GM18519 (cell line): ENCODE measurements around the gene CGREF1.
A peak's percentile ranks its signal among the peaks of the same experiment; 100 is the strongest.
"Not testable (repeated sequence)": the region's sequence is repeated elsewhere in the genome, so short reads cannot be mapped to it uniquely, and the experiment has no call there.

ENCODE experiments used
- ATAC-seq: cut with Tn5 transposase; IDR thresholded peaks from one replicate; pipeline ENCODE4 v1.9.1; 2021; ENCODE audit warnings: mild to moderate bottlenecking, moderate library complexity; ENCODE audit not compliant: unreplicated experiment, low FRiP score

The CGREF1 gene

GRCh38 chr2:27077231-27077630 lies 41.7 kb downstream of the CGREF1 start:
- ATAC-seq: no peak

DNA sequence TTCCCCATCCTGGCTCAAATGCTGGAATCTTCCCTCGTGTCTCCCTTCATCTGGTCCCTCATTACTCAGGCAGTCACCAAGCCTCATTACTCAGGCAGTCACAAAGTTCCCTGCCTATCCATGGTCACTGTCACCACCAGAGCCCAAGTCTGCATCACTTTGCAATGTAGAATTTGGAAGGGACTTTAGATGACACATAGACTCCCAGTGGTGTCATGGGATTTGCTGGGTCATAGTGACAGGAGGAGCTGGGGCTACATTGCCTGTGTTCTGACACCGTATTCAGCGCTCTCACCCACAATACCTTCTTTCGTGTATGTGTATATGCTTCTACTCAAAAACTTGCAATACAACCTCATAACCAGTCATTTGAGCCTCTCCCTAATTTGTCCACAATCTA lies 42.6 kb downstream of the CGREF1 start:
- ATAC-seq: no peak

DNA sequence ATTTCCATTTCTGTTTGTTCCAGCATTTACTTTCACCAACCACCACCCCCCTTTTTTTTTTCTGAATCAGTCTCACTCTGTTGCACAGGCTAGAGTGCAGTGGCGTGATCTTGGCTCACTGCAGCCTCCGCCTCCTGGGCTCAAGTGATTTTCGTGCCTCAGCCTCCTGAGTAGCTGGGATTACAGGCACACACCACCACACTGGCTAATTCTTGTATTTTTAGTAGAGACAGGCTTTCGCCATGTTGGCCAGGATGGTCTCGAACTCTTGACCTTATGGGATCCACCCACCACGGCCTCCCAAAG lies 43.4 kb downstream of the CGREF1 start:
- ATAC-seq: not testable (repeated sequence)

- no peak for ATAC-seq
Measured at GRCh38 chr2:27074738-27075565, 44.0 kb downstream of the CGREF1 start.

DNA sequence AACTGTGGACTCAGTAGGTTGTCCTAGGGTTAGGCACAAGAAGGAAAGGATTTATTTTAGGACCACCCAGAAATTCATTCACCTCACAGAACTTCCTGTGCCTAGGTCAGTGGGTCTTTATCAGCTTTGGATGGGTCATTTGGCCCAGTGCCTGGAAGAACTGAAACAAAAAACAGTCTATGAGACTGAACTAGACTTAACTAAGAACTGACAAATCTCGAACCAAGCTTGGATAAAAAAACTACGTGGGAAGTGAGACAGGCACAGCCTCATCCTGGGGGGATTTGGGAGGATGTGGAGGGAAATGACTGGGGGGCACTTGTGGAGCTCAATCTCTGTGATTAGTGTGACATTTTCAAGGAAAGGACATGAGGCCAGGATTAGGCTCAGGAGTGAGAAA lies 45.1 kb downstream of the CGREF1 start:
- no peak for ATAC-seq

GRCh38 chr2:27072920-27073319 lies 46.0 kb downstream of the CGREF1 start:
- no peak for ATAC-seq

DNA sequence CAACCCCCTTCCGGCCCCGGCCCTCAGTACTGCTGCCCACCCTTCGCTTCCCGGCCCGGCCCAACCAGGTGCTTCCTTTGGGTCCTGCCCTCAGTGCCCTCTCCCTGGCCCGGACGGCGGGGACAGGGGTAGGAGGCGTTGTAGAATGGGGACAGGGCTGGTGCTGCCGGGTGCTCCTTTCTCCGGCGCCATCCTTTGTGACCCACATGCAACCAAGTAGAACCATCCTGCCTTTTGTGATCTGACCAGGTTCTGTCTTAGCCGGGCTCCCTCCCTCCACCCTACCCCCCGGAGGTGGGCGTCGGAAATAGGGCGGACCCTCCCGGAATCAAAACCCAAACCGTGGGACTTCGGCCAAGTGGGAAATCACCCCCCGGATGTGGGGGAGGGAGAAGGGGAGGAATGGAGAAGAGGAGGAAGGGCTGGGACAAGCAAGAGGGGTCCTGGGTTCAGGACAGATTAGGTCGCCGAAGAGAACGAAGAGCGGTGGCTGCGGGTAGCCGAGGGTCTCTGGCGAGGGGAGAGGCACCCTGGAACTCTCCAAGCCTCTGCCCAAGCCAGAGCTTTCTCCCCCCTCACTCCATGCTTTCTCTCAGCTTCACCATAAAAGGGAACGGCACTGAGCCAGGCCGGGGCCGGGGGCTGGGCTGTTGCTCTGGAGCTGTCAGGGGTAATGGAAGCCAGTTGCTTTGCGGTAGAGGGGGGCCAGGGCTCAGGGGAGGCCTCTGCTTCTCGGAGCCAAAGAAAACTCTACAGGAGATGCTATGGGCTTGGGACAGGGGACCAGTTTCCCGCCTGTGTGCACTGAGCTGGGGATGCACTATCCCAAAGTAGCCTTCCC lies 46.7 kb downstream of the CGREF1 start:
- ATAC-seq: no peak

DNA sequence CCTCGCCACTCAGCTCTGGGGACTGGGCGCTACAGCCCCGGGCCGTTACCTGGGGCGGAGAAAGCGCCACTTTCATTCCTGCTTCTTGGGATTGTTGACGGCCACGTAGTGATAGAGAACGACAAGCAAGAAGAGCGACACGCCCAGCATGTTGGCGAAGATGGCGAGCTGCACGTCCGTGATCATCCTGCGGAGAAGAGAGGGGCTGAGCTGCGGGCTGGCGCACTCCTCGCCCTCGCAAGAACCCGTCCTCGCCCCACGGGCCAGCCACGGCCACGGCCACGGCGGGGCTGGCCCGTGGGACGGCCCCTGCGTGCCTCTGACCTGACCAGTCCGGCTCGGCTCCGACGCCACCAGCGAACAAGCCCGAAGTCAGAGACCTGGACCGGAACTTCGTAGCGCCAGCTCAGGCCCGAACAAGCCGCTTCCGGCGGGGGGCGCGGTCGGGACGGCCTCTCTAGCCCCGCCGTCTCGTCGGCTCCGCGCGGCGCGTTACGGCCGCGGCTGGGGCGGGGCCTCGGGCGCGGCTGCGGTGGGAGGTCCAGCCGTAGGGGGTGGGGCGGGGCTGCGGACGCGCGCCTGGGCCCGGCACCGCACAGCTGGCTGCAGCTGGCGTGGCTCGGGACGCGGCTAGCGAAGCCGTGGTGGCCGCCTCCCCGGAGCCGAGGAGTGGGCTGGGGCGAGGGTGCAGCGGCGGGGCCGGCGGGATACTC lies 47.5 kb downstream of the CGREF1 start, which contains the start of gene OST4:
OST4 (minus strand) TSS at position 378 of the 713 bp plus-strand sequence.
- ATAC-seq: peak; percentile 70

- ATAC-seq: no peak
Measured at GRCh38 chr2:27070653-27071276, 48.2 kb downstream of the CGREF1 start.

- ATAC-seq: no peak
Measured at GRCh38 chr2:27069961-27070618, 48.8 kb downstream of the CGREF1 start.

GRCh38 chr2:27069436-27069835 lies 49.5 kb downstream of the CGREF1 start:
- ATAC-seq: no peak

- no peak for ATAC-seq
Measured at GRCh38 chr2:27067385-27067784, 51.5 kb downstream of the CGREF1 start.

- no peak for ATAC-seq
Measured at GRCh38 chr2:27065128-27065527, 53.8 kb downstream of the CGREF1 start.

DNA sequence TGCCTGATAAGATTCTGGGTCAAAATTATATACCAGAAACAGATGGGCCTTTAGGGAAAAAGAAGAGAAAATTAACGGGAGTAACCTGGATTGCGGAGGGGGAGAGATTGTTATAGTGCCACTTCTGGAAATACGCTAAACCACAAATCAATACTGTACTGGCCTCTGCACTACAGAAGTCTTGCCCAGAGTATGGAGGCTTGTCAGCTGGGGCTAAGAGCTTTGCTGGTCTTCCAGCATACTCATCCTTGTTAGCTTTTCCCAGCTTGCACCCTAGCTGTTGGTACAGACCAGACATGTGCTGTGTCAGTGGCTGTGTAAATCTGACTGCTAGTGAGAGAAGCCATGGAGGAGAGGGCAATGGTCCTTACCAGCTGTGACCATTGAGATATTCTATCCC lies 58.6 kb downstream of the CGREF1 start:
- no peak for ATAC-seq

DNA sequence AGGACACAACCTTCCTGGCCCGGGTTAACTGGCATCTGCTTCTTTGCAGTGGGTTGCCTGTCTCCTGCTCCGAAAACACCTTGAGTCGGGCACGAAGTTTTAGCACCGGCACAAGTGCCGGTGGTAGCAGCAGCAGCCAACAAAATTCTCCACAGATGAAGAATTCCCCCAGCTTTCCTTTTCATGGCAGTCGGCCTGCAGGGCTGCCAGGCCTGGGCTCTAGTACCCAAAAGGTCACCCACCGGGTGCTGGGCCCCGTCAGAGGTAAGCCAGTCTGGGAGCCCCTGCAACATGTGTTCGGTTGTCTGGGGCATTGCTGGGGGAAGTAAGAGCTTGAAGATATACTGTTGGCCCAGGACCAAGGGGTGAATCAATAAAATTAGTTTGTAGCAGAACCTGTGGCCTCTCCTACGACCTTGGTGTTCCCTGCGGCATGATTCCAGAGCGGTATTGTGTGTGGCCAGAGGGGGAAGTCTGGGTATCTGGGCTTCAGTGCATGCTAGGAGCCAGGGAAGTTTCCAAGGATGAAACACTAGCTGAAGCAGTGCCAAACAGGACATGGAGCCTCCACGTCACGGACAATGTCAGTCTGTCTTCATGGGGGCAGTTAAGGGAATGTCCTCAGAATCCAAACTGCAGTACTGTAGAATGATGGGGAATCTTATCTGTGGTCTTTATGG lies 59.6 kb downstream of the CGREF1 start:
- no peak for ATAC-seq

DNA sequence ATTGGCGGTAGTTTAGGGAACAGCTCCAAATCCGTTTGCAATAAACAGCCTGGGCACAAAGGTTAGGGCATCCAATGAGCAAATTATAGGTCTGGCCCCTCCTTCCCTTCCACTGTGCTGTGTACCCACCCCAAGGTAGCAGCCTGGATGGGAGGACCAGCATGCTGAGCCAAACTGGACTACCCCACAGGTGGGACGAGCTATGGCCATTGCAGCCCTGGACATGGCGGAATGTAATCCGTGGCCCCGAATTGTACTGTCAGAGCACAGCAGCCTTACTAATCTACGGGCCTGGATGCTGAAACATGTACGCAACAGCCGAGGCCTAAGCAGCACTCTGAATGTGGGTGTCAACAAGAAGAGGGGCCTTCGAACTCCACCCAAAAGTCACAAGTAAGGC lies 60.7 kb downstream of the CGREF1 start:
- ATAC-seq: no peak

DNA sequence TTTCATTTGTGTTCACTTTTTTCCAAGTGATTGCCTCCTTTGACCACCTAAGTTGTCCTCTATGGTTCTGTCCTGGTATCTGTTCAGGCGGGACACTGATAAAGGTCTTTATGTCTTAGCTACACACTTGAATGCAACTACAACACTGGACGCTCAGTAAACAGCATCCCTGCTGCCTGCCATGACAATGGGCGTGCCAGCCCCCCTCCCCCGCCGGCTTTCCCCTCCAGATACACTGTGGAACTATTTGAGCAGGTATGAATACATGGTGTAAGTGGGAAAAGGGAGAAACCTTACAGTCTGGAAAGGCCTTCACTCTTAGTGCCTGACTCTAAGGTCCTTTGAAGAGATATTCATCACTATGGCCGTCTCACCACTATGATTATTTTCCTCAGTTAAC lies 61.7 kb downstream of the CGREF1 start:
- no peak for ATAC-seq

- ATAC-seq: no peak
Measured at GRCh38 chr2:27054721-27055120, 64.2 kb downstream of the CGREF1 start.

- no peak for ATAC-seq
Measured at GRCh38 chr2:27053776-27054175, 65.2 kb downstream of the CGREF1 start.

DNA sequence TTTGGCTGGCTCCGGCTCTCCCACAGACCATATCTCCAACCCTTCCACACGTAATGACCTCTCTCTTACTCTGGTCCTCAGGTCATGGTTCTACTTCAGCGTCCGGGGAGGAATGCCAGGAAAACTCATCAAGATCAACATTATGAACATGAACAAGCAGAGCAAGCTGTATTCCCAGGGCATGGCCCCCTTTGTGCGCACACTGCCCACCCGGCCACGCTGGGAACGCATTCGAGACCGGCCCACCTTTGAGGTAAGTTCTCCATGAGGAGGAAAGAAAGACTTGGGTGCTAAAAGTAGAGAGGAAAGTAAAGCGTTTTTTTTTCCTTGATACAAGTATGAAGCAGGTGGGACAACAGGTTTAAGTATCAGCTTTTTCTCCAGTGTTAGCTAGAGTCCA lies 65.6 kb downstream of the CGREF1 start:
- no peak for ATAC-seq
